DMS79 treated with DMSO at 0.1 percent for 48 hours (cell line): ENCODE results near the gene MAGI3.
"Not testable (repeated sequence)": the region's sequence is repeated elsewhere in the genome, so short reads cannot be mapped to it uniquely, and the experiment has no call there.

Source experiments
- DNase-seq: peaks from one replicate; lab custom pipeline; 2025; lab: John Stamatoyannopoulos, UW

Gene MAGI3

GRCh38 chr1:113442131-113442530 is 51.8 kb downstream of the MAGI3 start:
- no peak for DNase-seq

GRCh38 chr1:113444857-113445256 is 54.5 kb downstream of the MAGI3 start:
- no peak for DNase-seq

- DNase-seq: peak; percentile 40
Measured at GRCh38 chr1:113451710-113452109, 61.4 kb downstream of the MAGI3 start.

GRCh38 chr1:113452921-113453770 is 62.8 kb downstream of the MAGI3 start:
- DNase-seq: no peak

GRCh38 chr1:113453771-113454083 is 63.4 kb downstream of the MAGI3 start:
- peak; percentile 77 for DNase-seq

- no peak for DNase-seq
Measured at GRCh38 chr1:113455374-113455773, 65.1 kb downstream of the MAGI3 start.

- DNase-seq: no peak
Measured at GRCh38 chr1:113456967-113457366, 66.7 kb downstream of the MAGI3 start.

GRCh38 chr1:113459279-113459678 is 69.0 kb downstream of the MAGI3 start:
- DNase-seq: no peak

- DNase-seq: no peak
Measured at GRCh38 chr1:113467991-113468390, 77.7 kb downstream of the MAGI3 start.

- not testable (repeated sequence) for DNase-seq
Measured at GRCh38 chr1:113478427-113479195, 88.3 kb downstream of the MAGI3 start.

GRCh38 chr1:113479713-113480676 is 89.7 kb downstream of the MAGI3 start:
- DNase-seq: no peak

GRCh38 chr1:113485131-113485530 is 94.8 kb downstream of the MAGI3 start:
- DNase-seq: not testable (repeated sequence)

GRCh38 chr1:113488576-113489177 is 98.4 kb downstream of the MAGI3 start:
- DNase-seq: no peak

- no peak for DNase-seq
Measured at GRCh38 chr1:113490384-113490783, 100.1 kb downstream of the MAGI3 start.

- DNase-seq: no peak
Measured at GRCh38 chr1:113493533-113493932, 103.2 kb downstream of the MAGI3 start.

- DNase-seq: no peak
Measured at GRCh38 chr1:113505357-113505756, 115.0 kb downstream of the MAGI3 start.

GRCh38 chr1:113507552-113508214 is 117.4 kb downstream of the MAGI3 start:
- DNase-seq: no peak

GRCh38 chr1:113508364-113509164 is 118.2 kb downstream of the MAGI3 start:
- DNase-seq: no peak

GRCh38 chr1:113509766-113510165 is 119.5 kb downstream of the MAGI3 start:
- not testable (repeated sequence) for DNase-seq

GRCh38 chr1:113511269-113511668 is 121.0 kb downstream of the MAGI3 start:
- no peak for DNase-seq
